ENCODE results near the gene CTNNA3. TPM values are rescaled to one million over a fixed set of nuclear protein-coding genes. Genes with fewer than 3 reads are reported as not detected.

Gene CTNNA3
- total RNA-seq, 2 donors from 2014 or later, result 20.3 to 23.8 TPM

DNA sequence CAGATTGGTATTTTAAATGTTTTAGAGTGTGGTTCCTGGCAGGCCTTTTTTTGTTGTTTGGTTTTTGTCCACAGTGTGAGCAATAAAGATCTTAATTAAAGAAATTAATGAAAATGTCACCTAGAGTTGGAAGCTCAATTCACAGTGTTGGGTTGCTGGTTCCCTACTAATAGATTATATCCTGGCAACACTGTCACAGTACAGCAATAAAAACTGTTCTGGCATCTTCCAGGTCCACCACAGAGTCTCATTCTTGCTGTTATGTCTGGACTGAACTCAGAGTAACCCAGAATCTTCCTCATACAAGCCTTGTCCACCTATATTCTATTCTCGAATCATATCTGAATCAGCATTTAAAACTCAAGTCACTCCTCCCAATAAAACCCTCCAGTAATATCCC is 982.6 kb downstream of the CTNNA3 start:
- H3K27me3 ChIP-seq, result no peaks in the 10 kb centered on the region
- no peaks in the 10 kb centered on the region for H3K4me1 ChIP-seq
- H3K4me3 ChIP-seq, result no peak overlapping the region
- no peaks in the 10 kb centered on the region for H3K9me3 ChIP-seq
- H3K27ac ChIP-seq, result no peak overlapping the region
- TF ChIP-seq, protein P1, sequence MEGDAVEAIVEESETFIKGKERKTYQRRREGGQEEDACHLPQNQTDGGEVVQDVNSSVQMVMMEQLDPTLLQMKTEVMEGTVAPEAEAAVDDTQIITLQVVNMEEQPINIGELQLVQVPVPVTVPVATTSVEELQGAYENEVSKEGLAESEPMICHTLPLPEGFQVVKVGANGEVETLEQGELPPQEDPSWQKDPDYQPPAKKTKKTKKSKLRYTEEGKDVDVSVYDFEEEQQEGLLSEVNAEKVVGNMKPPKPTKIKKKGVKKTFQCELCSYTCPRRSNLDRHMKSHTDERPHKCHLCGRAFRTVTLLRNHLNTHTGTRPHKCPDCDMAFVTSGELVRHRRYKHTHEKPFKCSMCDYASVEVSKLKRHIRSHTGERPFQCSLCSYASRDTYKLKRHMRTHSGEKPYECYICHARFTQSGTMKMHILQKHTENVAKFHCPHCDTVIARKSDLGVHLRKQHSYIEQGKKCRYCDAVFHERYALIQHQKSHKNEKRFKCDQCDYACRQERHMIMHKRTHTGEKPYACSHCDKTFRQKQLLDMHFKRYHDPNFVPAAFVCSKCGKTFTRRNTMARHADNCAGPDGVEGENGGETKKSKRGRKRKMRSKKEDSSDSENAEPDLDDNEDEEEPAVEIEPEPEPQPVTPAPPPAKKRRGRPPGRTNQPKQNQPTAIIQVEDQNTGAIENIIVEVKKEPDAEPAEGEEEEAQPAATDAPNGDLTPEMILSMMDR (IDR thresholded peaks at IDR 0.05), result no peak
- H3K36me3 ChIP-seq, result no peaks in the 10 kb centered on the region
- DNase-seq (ENCODE audit: low spot score), result no peak

DNA sequence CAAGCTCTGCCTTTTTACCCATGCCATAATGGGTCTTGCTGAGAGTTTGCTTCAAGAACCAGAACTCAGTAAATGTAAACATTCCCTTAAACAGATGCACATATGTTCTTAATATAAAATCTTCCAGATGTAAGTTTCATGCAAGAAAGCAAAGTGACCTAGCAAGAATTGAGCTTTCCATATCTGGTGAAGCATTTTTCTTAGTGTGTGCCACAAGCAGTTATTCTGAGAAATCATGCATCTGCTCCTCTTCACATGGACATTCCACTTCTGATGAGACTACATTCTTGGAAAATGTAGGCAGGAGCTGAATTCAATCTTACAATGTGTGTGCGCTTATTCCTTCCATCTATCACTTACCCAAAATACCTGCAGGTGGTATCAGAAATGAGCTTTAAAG is 997.9 kb downstream of the CTNNA3 start:
- Histone ChIP-seq H3K27ac (no peak overlapping the region), H3K27me3 (no peaks in the 10 kb centered on the region), H3K4me3 (no peak overlapping the region), H3K4me1 (no peaks in the 10 kb centered on the region), H3K36me3 (no peaks in the 10 kb centered on the region), H3K9me3 (no peaks in the 10 kb centered on the region)
- TF ChIP-seq, protein P1 (IDR thresholded peaks at IDR 0.05), result no peak
- DNase-seq (ENCODE audit: low spot score), result no peak

DNA sequence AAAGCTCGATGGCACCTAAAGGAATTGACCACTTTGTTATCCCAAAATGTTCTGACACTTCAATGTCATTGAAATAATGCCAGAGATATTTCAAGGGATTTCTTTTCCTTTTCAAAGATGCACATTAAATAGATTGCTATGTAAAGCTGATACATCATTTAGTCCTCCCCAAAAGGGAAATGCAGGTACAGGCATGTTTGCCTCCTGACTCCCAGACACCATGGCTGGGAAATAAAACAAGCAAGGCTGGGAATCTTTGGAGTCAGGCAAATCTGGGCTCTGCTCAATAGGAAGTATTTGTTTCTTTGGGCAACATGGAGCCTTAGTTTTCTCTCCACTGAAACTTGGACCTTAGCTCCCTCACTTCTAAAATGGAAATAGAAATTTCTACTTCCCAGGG is 1000.9 kb downstream of the CTNNA3 start:
- TF ChIP-seq, protein P1 (IDR thresholded peaks at IDR 0.05), result no peak
- Histone ChIP-seq H3K36me3 (no peaks in the 10 kb centered on the region), H3K27ac (no peak overlapping the region), H3K27me3 (no peaks in the 10 kb centered on the region), H3K4me3 (no peak overlapping the region), H3K4me1 (no peaks in the 10 kb centered on the region), H3K9me3 (no peaks in the 10 kb centered on the region)
- no peak for DNase-seq (ENCODE audit: low spot score)

DNA sequence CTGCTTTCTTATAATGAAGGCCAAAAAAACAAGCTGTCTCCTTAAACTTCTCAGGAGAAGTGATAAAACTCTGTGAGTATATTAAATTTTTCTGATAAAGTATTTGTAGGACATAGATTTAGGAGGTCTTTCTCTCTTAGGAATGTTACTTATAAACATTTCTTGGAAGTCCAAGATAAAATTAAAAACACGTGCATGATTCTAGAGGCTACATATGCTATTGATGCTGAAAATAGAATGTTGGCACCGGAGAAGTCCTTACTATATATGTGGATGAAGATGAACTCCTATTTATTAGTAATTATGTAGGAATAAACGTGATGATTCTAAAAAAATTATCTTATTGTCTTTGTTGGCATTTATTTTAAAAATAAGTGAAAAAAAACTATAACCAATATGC is 1011.4 kb downstream of the CTNNA3 start:
- no peaks in the 10 kb centered on the region for H3K9me3 ChIP-seq
- H3K4me3 ChIP-seq, result no peak overlapping the region
- no peaks in the 10 kb centered on the region for H3K4me1 ChIP-seq
- no peak for DNase-seq (ENCODE audit: low spot score)
- TF ChIP-seq, protein P1 (IDR thresholded peaks at IDR 0.05), result no peak
- no peaks in the 10 kb centered on the region for H3K27me3 ChIP-seq
- H3K36me3 ChIP-seq, result no peaks in the 10 kb centered on the region
- H3K27ac ChIP-seq, result no peak overlapping the region

DNA sequence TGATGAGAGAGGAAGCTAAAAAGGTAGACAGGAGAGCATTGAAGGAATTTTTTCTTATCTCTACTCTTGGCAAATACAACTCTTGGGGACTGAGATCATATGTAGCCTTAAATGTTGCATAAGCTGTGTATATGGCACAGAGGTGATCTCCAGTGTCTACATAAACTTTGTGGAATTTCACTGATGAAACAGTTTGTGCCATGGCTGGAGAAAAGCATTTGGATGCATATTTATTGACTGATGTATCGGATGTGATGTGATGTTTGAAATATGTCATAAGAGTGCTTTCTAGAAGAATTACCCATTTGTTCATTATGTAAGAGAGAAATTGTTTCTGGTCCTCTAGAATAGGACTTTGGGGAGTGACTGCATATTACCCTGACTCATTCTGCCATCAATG is 1015.1 kb downstream of the CTNNA3 start:
- no peak overlapping the region for H3K27ac ChIP-seq
- TF ChIP-seq, protein P1 (IDR thresholded peaks at IDR 0.05), result no peak
- no peaks in the 10 kb centered on the region for H3K36me3 ChIP-seq
- H3K9me3 ChIP-seq, result no peaks in the 10 kb centered on the region
- H3K4me3 ChIP-seq, result no peak overlapping the region
- no peak for DNase-seq (ENCODE audit: low spot score)
- no peaks in the 10 kb centered on the region for H3K27me3 ChIP-seq
- no peaks in the 10 kb centered on the region for H3K4me1 ChIP-seq

DNA sequence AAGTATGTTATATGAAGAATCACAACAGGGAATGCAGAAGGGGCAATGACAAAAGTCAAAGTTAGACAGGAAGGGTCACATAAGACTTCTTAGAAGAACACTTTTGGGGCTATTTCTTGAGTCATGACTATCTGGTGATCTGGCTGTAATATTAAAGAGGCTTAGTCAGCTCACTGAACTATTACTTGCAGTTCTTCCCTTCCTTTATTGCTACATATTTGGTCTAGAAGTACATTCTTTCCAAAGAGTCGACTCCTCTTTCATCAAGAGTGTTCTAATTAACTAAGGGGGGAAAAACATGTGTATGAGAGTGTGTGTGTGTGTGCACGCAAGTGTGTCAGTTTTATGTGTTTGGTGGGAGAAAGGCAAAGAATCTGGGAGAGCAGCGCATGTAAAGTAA is 1017.5 kb downstream of the CTNNA3 start:
- no peak for DNase-seq (ENCODE audit: low spot score)
- TF ChIP-seq, protein P1 (IDR thresholded peaks at IDR 0.05), result no peak
- Histone ChIP-seq H3K27me3 (no peaks in the 10 kb centered on the region), H3K27ac (no peak overlapping the region), H3K4me3 (no peak overlapping the region), H3K9me3 (no peaks in the 10 kb centered on the region), H3K36me3 (no peaks in the 10 kb centered on the region), H3K4me1 (no peaks in the 10 kb centered on the region)

Data from right atrium auricular region (tissue), 2 donors.